ENCODE data around the gene WDR7.

DNA sequence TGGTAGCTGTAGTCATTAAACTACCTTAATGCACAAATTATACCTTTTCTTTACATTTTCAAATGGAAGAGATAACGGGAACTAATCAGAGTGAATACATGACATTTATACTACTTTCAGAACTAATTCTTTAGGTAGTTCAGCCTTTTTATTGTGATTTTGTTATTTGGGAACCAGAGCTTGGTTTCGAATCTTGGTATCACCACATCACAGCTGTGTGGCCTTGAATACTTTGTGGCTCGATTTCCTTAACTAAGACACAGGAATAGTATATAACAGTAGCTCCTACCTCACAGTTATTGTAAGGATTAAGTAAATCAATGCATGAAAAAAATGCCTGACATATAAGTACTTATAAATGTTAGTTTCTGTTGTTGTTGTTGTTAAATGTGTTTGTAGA, 240.0 kb downstream of the WDR7 start:
- TF ChIP-seq MYC (IDR thresholded peaks at IDR 0.05; ENCODE audit: borderline replicate concordance, low read length) (no peak), RAD21 (conservative IDR thresholded peaks at IDR 0.05 in 1 of 2, IDR thresholded peaks at IDR 0.05 in 1 of 2) (no peak), MAX (IDR thresholded peaks at IDR 0.05) (no peak), NR3C1 (IDR thresholded peaks at IDR 0.05) (no peak), NFE2L2 (conservative IDR thresholded peaks at IDR 0.05; ENCODE audit: low read length) (no peak), BHLHE40 (IDR thresholded peaks at IDR 0.05; ENCODE audit: low read depth, low read length) (no peak), POLR2A (IDR thresholded peaks at IDR 0.05; ENCODE audit: low read length) (no peak), JUNB (IDR thresholded peaks at IDR 0.05) (no peak), CTCF (IDR thresholded peaks at IDR 0.05) (no peak)

Measured in A549 (cell line).